Vagina (tissue), 2 donors: ENCODE measurements around the gene CYTH4.

Experiments used
- POLR2A ChIP-seq, 2 donors: fragments of 450-650 bp; IDR thresholded peaks; one replicate each; pipeline ENCODE4 v1.6.1; 2017; ENCODE audit warnings: antibody characterized with exemption in 2 of 2, mild to moderate bottlenecking in 2 of 2, moderate library complexity in 2 of 2
- TF ChIP-seq, protein P1 (sequence below), 3 experiments: fragments of 450-650 bp in 2 of 3; fragments of 200-600 bp in 1 of 3; sonication (generic) in 1 of 3; IDR thresholded peaks; one replicate each; pipeline ENCODE4 v1.5.1; 2017 to 2019; ENCODE audit warnings: antibody characterized with exemption in 3 of 3, mild to moderate bottlenecking in 2 of 3, moderate library complexity in 2 of 3

DNA sequence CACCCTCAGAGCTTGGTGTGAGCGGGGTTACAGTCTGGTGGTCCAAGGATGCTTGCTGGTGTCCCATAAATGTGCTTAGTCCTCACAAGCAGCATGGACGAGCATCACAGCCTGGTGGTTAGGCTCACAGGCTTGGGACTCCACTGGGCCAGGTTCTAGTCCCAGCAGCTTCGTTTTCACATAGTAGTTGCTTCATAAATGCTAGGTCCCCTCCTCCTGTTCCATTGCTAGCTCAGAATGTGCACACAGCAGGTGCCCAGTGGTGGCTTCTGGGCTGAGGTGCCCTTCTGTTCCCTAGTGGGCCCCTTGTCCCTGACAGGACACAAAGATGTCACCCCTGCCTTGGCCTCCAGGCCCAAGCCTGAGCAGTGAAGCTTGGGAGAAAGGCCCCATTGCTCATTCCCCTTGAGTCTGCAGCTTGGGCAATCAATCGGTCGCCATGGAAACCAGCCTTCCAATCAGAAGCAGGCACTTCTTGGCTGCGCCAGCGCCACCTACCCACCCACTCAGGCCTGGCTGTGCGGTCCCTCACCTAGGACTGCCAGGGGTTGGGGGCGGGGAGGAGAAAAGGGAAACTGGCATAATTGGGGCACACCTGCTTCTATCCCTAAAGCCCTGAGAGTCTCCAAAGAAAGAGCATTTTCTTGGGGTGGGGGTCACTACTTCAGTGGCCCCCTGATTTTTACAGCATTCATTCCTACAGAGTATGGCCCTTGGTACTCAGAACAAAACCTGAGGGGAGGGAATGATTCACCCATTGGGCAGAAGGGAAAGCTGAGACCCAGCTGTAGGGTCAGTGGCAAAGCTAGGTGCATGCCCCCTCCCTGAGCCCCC is 48.1 kb downstream of the CYTH4 start:
- TF ChIP-seq, protein P1, sequence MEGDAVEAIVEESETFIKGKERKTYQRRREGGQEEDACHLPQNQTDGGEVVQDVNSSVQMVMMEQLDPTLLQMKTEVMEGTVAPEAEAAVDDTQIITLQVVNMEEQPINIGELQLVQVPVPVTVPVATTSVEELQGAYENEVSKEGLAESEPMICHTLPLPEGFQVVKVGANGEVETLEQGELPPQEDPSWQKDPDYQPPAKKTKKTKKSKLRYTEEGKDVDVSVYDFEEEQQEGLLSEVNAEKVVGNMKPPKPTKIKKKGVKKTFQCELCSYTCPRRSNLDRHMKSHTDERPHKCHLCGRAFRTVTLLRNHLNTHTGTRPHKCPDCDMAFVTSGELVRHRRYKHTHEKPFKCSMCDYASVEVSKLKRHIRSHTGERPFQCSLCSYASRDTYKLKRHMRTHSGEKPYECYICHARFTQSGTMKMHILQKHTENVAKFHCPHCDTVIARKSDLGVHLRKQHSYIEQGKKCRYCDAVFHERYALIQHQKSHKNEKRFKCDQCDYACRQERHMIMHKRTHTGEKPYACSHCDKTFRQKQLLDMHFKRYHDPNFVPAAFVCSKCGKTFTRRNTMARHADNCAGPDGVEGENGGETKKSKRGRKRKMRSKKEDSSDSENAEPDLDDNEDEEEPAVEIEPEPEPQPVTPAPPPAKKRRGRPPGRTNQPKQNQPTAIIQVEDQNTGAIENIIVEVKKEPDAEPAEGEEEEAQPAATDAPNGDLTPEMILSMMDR (IDR thresholded peaks at IDR 0.05) = no peak
- no peak for TF ChIP-seq POLR2A (IDR thresholded peaks at IDR 0.05)
